RPMI8226 (cell line): Measurements from ENCODE around the gene GATM.

Experiments used
- DNase-seq: peaks from one replicate; pipeline ENCODE4 v3.0.0-alpha.2; 2015

Gene GATM

GRCh38 chr15:45378149-45378912, at the start of gene GATM:
GATM (minus strand) TSS chr15:45378544; CDS start chr15:45378453, 91 bp downstream.
- DNase-seq = peak; percentile 39

GRCh38 chr15:45427085-45427484, 48.7 kb upstream of the GATM start:
- no peak for DNase-seq

- DNase-seq = no peak
Observed at GRCh38 chr15:45425135-45425534, 46.8 kb upstream of the GATM start.

GRCh38 chr15:45424429-45424828, 46.1 kb upstream of the GATM start:
- DNase-seq = no peak

- DNase-seq = no peak
Observed at GRCh38 chr15:45417303-45417950, 39.1 kb upstream of the GATM start.

- no peak for DNase-seq
Observed at GRCh38 chr15:45414215-45414885, 36.0 kb upstream of the GATM start.

GRCh38 chr15:45409596-45409995, 31.3 kb upstream of the GATM start:
- DNase-seq = no peak

GRCh38 chr15:45407786-45408185, 29.4 kb upstream of the GATM start:
- no peak for DNase-seq

GRCh38 chr15:45402955-45403877, 24.9 kb upstream of the GATM start:
- DNase-seq = peak; percentile 44

GRCh38 chr15:45402162-45402954, 24.0 kb upstream of the GATM start:
- peak; percentile 97 for DNase-seq

GRCh38 chr15:45401665-45402161, 23.4 kb upstream of the GATM start:
- DNase-seq = no peak

GRCh38 chr15:45399381-45400212, 21.3 kb upstream of the GATM start:
- DNase-seq = peak; percentile 51

- DNase-seq = no peak
Observed at GRCh38 chr15:45397116-45397665, 18.8 kb upstream of the GATM start.

GRCh38 chr15:45395943-45396342, 17.6 kb upstream of the GATM start:
- no peak for DNase-seq

GRCh38 chr15:45394681-45395080, 16.3 kb upstream of the GATM start:
- no peak for DNase-seq

GRCh38 chr15:45393851-45394250, 15.5 kb upstream of the GATM start:
- no peak for DNase-seq

GRCh38 chr15:45392584-45392855, 14.2 kb upstream of the GATM start:
- no peak for DNase-seq

- DNase-seq = peak; percentile 33
Observed at GRCh38 chr15:45391746-45392583, 13.6 kb upstream of the GATM start.

GRCh38 chr15:45389351-45389750, 11.0 kb upstream of the GATM start:
- DNase-seq = no peak
